CD4-positive, alpha-beta memory T cell (primary cell): ENCODE data around the gene P2RX5. TPM values are rescaled to one million over a fixed set of nuclear protein-coding genes. Genes with fewer than 3 reads are reported as not detected.

ENCODE experiments used
- CTCF ChIA-PET: fragments of 350-600 bp; sonication (Branson Sonifier 250); formaldehyde crosslinking; loops from one replicate; lab custom pipeline; 2021; ENCODE audit warnings: inconsistent platforms; ENCODE audit not compliant: partially characterized antibody; lab: Charles Lee
- POLR2A ChIA-PET: fragments of 350-600 bp; sonication (Branson Sonifier 250); formaldehyde crosslinking; loops from one replicate; lab custom pipeline; 2021; ENCODE audit not compliant: partially characterized antibody; lab: Charles Lee
- DNase-seq, 5 donors: peaks; one replicate each; pipeline versions ENCODE4 v3.0.0 to v3.0.0-alpha.2; 2020 to 2022; ENCODE audit warnings: mixed read lengths in 1 of 5
- H3K27ac ChIP-seq: one replicate; pipeline ENCODE4 v1.7.0; 2013; ENCODE audit warnings: low read depth, low read length
- H3K27me3 ChIP-seq: 2 replicates; pipeline ENCODE4 v1.7.0; 2013; ENCODE audit warnings: mild to moderate bottlenecking, low read length, moderate library complexity; ENCODE audit not compliant: insufficient read depth
- H3K36me3 ChIP-seq: 2 replicates; pipeline ENCODE4 v1.7.0; 2013; ENCODE audit warnings: mild to moderate bottlenecking, low read length, moderate library complexity; ENCODE audit not compliant: insufficient read depth
- H3K4me1 ChIP-seq: 2 replicates; pipeline ENCODE4 v1.7.0; 2013; ENCODE audit warnings: mild to moderate bottlenecking, low read length, moderate library complexity; ENCODE audit not compliant: insufficient read depth
- H3K4me3 ChIP-seq, 2 donors: one replicate each; pipeline ENCODE4 v1.7.0; 2013; ENCODE audit warnings: low read length in 2 of 2, mild to moderate bottlenecking in 1 of 2
- H3K9me3 ChIP-seq, 2 donors: one replicate each; pipeline ENCODE4 v1.7.0; 2013; ENCODE audit warnings: low read length in 2 of 2, control low read depth in 1 of 2; ENCODE audit not compliant: control insufficient read depth in 1 of 2
- H3K27ac Mint-ChIP-seq, 7 donors: one replicate each; pipeline ENCODE4 v1.8.0; 2020 to 2021; ENCODE audit warnings: mixed read lengths in 7 of 7, mild to moderate bottlenecking in 6 of 7, inconsistent platforms in 3 of 7, moderate library complexity in 3 of 7
- H3K27me3 Mint-ChIP-seq, 2 donors: one replicate each; pipeline ENCODE4 v1.8.0; 2020 to 2021; ENCODE audit warnings: mixed read lengths in 2 of 2
- H3K36me3 Mint-ChIP-seq, 2 donors: one replicate each; pipeline ENCODE4 v1.8.0; 2020 to 2021; ENCODE audit warnings: mixed read lengths in 2 of 2, inconsistent platforms in 1 of 2, mild to moderate bottlenecking in 1 of 2
- H3K4me1 Mint-ChIP-seq, 4 donors: one replicate each; pipeline ENCODE4 v1.8.0; 2020 to 2021; ENCODE audit warnings: mixed read lengths in 4 of 4, mild to moderate bottlenecking in 1 of 4
- H3K4me3 Mint-ChIP-seq, 8 donors: one replicate each; pipeline ENCODE4 v1.8.0; 2020 to 2021; ENCODE audit warnings: mixed read lengths in 8 of 8, mild to moderate bottlenecking in 7 of 8, moderate library complexity in 6 of 8, inconsistent platforms in 3 of 8
- H3K9me3 Mint-ChIP-seq, 8 donors: one replicate each; pipeline ENCODE4 v1.8.0; 2020 to 2021; ENCODE audit warnings: mixed read lengths in 8 of 8, mild to moderate bottlenecking in 5 of 8, inconsistent platforms in 3 of 8, moderate library complexity in 1 of 8
- intact Hi-C: fragments of 100-400 bp; cut with micrococcal nuclease; formaldehyde crosslinking; loops from one replicate; pipeline ENCODE4 v1.15.1; 2023
- polyA plus RNA-seq, 2 donors: library from polyadenylated mRNA; unstranded; fragments of 300-500 nt; fragmentation: Illumina TruSeq; gene quantifications; one replicate each; pipeline ENCODE4 v1.2.3, GENCODE V29; 2021
- total RNA-seq, 2 experiments: library from RNA; stranded (reverse); gene quantifications; one replicate each; pipeline ENCODE4 v1.2.3, GENCODE V29; 2021

P2RX5 gene
- total and polyA plus RNA-seq, 4 experiments from 2014 or later: 13.8 to 28.9 (median 17.4) TPM

DNA sequence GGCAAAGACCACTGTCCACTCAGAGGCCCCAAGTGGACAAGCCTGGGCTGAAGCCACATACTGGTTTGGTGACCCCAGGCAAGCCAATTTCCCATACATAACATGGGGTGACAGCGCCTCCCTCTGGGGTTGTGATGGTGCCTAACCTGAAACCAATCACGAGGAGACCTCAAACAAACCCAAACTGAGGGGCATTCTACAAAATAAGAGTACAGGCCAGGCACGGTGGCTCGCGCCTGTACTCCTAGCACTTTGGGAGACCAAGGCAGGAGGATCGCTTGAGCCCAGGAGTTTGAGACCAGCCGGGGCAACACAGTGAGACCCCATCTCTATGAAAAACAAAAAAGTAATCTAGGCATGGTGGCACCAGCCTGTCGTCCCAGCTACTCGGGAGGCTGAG, 3.6 kb downstream of the P2RX5 start:
- DNase-seq: no peak
- H3K36me3 Mint-ChIP-seq: peaks cover 17 to 26% of the 10 kb centered on the region in 2 donors
- no peak overlapping the region for H3K4me3 ChIP-seq
- H3K9me3 Mint-ChIP-seq: no peaks in the 10 kb centered on the region
- peaks cover 20% of the 10 kb centered on the region for H3K4me1 ChIP-seq
- no peak overlapping the region for H3K27ac ChIP-seq
- H3K27me3 Mint-ChIP-seq: no peaks in the 10 kb centered on the region
- H3K9me3 ChIP-seq: no peaks in the 10 kb centered on the region
- ChIA-PET CTCF (interaction anchor here (1.2 to 1.4 kb wide), 2 partner anchors 10 to 46 kb away, joined by 5 read pairs; no protein-coding TSS in a partner anchor), POLR2A (no interaction called here)
- intact Hi-C loops: no loop called here
- no peak overlapping the region for H3K27ac Mint-ChIP-seq
- H3K4me1 Mint-ChIP-seq: peaks cover 8 to 36% (median 22%) of the 10 kb centered on the region in 4 donors
- no peaks in the 10 kb centered on the region for H3K27me3 ChIP-seq
- H3K4me3 Mint-ChIP-seq: no peak overlapping the region
- no peaks in the 10 kb centered on the region for H3K36me3 ChIP-seq

DNA sequence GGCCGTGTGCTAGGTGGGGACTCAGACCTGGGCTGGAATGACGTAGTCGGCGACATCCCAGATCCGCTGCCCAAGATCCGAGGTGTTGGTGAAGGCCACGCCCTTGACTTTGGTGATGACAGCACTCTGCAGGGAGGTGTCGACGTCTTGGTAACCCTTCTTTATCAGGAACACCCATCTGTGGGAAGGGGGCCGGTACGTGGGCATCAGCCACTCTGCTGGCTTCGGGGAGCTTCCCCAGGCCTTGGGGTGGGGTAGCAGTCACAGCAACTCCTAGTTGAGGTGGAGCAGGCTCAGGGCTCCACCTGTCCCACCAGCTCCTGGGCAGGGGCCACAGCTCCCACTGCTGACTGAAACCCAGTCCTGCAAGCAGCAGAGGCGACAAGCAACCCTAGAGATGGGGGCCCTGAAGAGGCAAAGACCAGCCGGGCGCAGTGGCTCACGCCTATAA, 4.3 kb downstream of the P2RX5 start:
- Histone ChIP-seq H3K27me3 (no peaks in the 10 kb centered on the region), H3K36me3 (no peaks in the 10 kb centered on the region), H3K9me3 (no peaks in the 10 kb centered on the region), H3K4me3 (no peak overlapping the region), H3K4me1 (peaks cover 19% of the 10 kb centered on the region), H3K27ac (no peak overlapping the region)
- DNase-seq: no peak
- no peak overlapping the region for H3K4me3 Mint-ChIP-seq
- peaks cover 8 to 35% (median 20%) of the 10 kb centered on the region in 4 donors for H3K4me1 Mint-ChIP-seq
- no peaks in the 10 kb centered on the region for H3K27me3 Mint-ChIP-seq
- CTCF ChIA-PET: interaction anchor here (1.2 kb wide), 1 partner anchor 46 kb away, joined by 5 read pairs; no protein-coding TSS in a partner anchor
- no peak overlapping the region for H3K27ac Mint-ChIP-seq
- H3K36me3 Mint-ChIP-seq: peaks cover 17 to 26% of the 10 kb centered on the region in 2 donors
- POLR2A ChIA-PET: interaction anchor here (1.2 kb wide), 1 partner anchor 32 kb away, joined by 3 read pairs; the partner anchor contains the start of gene HASPIN
- H3K9me3 Mint-ChIP-seq: no peaks in the 10 kb centered on the region
- intact Hi-C loops: no loop called here

DNA sequence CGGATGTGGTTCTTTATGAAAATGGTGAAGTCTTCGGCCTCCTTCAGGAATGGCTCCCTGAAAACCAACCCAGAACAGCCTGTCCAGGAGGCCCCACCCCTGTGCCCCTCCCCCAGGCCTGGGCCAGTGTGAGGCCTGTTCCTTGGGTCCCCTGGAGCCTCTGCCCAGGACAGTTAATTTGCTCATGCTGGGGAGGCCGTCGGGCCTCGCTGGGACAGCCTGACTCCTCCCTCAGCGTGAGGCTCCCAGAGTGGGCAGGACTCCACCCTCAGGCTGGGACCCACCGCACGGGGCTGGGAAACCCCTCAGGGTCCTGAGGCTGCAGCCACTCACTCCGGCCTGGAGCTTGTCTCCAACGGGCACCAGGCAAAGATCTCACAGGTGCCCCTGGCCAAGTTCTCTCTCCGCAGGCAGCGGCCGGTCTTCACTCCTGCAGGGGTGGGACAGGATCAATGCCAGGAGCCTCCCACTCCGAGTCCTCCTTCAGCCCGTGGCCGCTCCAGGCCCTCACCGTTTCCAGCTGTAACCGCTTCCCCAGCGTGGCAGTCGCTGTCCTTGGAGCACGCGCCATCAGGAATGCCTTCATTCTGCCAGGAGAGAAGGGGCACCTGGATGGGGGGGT, 5.8 kb downstream of the P2RX5 start:
- peaks cover 17 to 26% of the 10 kb centered on the region in 2 donors for H3K36me3 Mint-ChIP-seq
- Histone ChIP-seq H3K36me3 (no peaks in the 10 kb centered on the region), H3K4me1 (peaks cover 15% of the 10 kb centered on the region), H3K27ac (no peak overlapping the region), H3K27me3 (no peaks in the 10 kb centered on the region), H3K4me3 (no peak overlapping the region), H3K9me3 (no peaks in the 10 kb centered on the region)
- H3K27ac Mint-ChIP-seq: no peak overlapping the region
- no peak overlapping the region for H3K4me3 Mint-ChIP-seq
- intact Hi-C loops: no loop called here
- ChIA-PET CTCF (no interaction called here), POLR2A (no interaction called here)
- no peaks in the 10 kb centered on the region for H3K27me3 Mint-ChIP-seq
- H3K4me1 Mint-ChIP-seq: peaks cover 8 to 27% (median 19%) of the 10 kb centered on the region in 4 donors
- no peak for DNase-seq
- H3K9me3 Mint-ChIP-seq: no peaks in the 10 kb centered on the region

DNA sequence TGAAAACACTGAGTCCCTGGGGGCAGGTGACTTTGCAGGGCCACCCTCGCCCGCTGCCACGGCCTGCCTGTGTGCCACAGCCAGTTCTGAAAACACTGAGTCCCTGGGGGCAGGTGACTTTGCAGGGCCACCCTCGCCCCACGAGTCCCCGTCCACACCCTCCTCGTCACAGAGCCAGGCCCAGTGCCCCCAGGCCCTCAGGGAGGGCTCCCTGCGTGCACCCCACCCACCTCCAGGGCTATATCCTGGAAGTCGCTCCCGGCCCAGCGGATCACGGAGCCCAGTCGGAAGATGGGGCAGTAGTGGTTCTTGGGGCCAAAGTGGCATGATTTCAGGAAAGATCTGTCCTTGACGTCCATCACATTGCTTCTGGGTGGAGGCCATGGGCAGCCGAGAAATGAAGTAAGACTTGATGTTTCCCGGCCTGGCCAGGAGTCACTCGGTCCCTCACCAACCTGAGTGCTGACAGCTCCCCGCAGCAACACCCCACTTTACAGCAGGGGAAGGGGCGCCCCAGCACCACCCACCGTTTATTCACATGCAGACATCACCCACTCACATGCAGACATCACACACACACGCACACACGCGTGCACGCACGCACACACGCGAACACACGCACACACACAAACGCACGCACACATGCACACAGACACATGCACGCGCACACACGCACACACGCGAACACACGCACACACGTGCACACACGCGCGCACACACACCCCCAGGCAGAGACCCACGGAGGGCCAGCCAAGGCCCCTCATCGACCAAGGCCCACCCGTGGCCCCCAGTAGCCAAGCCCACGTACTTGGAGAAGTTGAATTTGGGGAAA, 6.5 kb downstream of the P2RX5 start:
- CTCF ChIA-PET: no interaction called here
- Mint-ChIP-seq H3K27me3 (no peaks in the 10 kb centered on the region), H3K9me3 (no peaks in the 10 kb centered on the region), H3K4me1 (peaks cover 6 to 24% (median 14%) of the 10 kb centered on the region in 4 donors), H3K27ac (peak overlapping the region in 1 of 7 donors; percentile 48), H3K36me3 (peaks cover 17 to 24% of the 10 kb centered on the region in 2 donors), H3K4me3 (no peak overlapping the region)
- no peak overlapping the region for H3K27ac ChIP-seq
- H3K9me3 ChIP-seq: no peaks in the 10 kb centered on the region
- H3K4me3 ChIP-seq: no peak overlapping the region
- peaks cover 8% of the 10 kb centered on the region for H3K4me1 ChIP-seq
- no peaks in the 10 kb centered on the region for H3K36me3 ChIP-seq
- H3K27me3 ChIP-seq: no peaks in the 10 kb centered on the region
- no peak for DNase-seq
- intact Hi-C loops: no loop called here
- POLR2A ChIA-PET: no interaction called here

DNA sequence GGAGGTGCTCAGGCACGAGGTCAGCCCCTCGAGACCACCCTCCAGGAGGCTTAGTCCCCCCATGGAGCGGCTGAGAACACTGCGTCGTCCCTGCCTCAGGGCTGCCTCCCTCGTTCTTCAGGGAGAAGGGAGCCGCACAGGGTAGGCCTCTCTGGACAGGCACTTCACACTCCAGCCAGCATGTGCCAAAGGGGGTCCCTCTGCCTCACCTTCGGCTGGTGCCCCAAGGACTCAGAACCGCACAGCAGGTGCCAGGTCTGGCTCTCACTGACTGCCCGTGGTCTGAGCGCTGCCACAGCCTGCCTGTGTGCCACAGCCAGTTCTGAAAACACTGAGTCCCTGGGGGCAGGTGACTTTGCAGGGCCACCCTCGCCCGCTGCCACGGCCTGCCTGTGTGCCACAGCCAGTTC, 7.1 kb downstream of the P2RX5 start:
- intact Hi-C loops: no loop called here
- H3K27me3 ChIP-seq: no peaks in the 10 kb centered on the region
- H3K27ac ChIP-seq: no peak overlapping the region
- H3K4me3 Mint-ChIP-seq: no peak overlapping the region
- H3K4me3 ChIP-seq: no peak overlapping the region
- no peaks in the 10 kb centered on the region for H3K9me3 ChIP-seq
- no peaks in the 10 kb centered on the region for H3K27me3 Mint-ChIP-seq
- H3K36me3 ChIP-seq: no peaks in the 10 kb centered on the region
- CTCF ChIA-PET: no interaction called here
- peak overlapping the region in 1 of 7 donors; percentile 23 for H3K27ac Mint-ChIP-seq
- H3K9me3 Mint-ChIP-seq: no peaks in the 10 kb centered on the region
- peaks cover 2% of the 10 kb centered on the region for H3K4me1 ChIP-seq
- POLR2A ChIA-PET: no interaction called here
- DNase-seq: no peak
- H3K36me3 Mint-ChIP-seq: peaks cover 17 to 23% of the 10 kb centered on the region in 2 donors
- peaks cover 3 to 18% (median 8%) of the 10 kb centered on the region in 4 donors for H3K4me1 Mint-ChIP-seq

DNA sequence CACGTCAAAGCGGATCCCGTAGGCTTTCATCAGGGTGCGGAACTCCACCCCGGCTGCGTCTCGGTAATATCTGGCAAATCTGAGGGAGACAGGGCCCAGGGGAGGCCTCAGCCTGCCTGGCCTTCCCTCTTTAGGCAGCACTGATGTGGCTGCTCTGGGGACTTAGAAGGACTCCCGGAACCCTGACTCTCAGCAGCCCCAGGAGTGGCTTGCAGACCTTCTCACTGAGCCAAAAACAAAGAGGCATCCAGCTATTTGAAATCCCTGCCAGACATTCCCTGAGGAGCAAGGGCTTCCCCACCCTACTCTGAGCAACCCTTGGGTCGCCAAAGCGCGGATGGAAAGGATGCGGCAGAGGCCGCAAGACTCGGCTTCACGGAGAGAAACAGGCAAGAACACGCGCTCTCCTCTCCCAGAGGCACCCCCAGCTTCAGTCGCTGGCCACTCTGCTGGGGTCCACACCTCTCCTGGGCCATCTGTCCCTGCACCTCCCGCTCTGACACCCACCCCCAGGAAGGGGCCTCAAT, 7.9 kb downstream of the P2RX5 start:
- no peaks in the 10 kb centered on the region for H3K36me3 ChIP-seq
- no peak overlapping the region for H3K27ac Mint-ChIP-seq
- peaks cover 2% of the 10 kb centered on the region for H3K4me1 ChIP-seq
- ChIA-PET CTCF (no interaction called here), POLR2A (no interaction called here)
- H3K9me3 ChIP-seq: no peaks in the 10 kb centered on the region
- no peaks in the 10 kb centered on the region for H3K27me3 Mint-ChIP-seq
- peaks cover 2 to 15% (median 7%) of the 10 kb centered on the region in 4 donors for H3K4me1 Mint-ChIP-seq
- H3K9me3 Mint-ChIP-seq: no peaks in the 10 kb centered on the region
- intact Hi-C loops: no loop called here
- no peak for DNase-seq
- H3K4me3 Mint-ChIP-seq: no peak overlapping the region
- H3K27ac ChIP-seq: no peak overlapping the region
- no peak overlapping the region for H3K4me3 ChIP-seq
- H3K36me3 Mint-ChIP-seq: peaks cover 17 to 23% of the 10 kb centered on the region in 2 donors
- H3K27me3 ChIP-seq: no peaks in the 10 kb centered on the region

DNA sequence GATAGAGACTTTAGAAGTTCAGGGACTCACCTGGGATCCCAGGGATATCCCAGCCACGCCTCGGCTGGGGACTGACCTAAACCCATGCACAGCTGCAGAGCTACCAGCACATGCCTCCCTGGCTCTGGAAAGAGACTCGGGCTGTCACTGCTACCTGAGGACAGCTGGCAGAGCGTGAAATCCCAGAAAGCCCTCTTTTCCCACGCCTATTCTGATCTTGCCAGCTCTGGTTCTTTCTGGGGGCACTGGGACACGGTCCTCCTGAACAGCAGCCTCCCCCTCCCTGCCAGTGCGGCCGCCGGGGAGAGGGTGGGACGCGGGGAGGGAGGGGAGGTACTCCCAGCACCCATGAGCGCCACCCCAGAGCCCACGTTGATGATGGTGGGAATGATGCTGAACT, 10.8 kb downstream of the P2RX5 start:
- intact Hi-C loops: no loop called here
- Mint-ChIP-seq H3K4me1 (peaks cover 3 to 16% (median 6%) of the 10 kb centered on the region in 4 donors), H3K9me3 (no peaks in the 10 kb centered on the region), H3K27me3 (no peaks in the 10 kb centered on the region), H3K4me3 (no peak overlapping the region), H3K27ac (no peak overlapping the region), H3K36me3 (peaks cover 9 to 14% of the 10 kb centered on the region in 2 donors)
- Histone ChIP-seq H3K4me1 (peaks cover 9% of the 10 kb centered on the region), H3K4me3 (no peak overlapping the region), H3K27me3 (no peaks in the 10 kb centered on the region), H3K9me3 (no peaks in the 10 kb centered on the region), H3K27ac (no peak overlapping the region), H3K36me3 (no peaks in the 10 kb centered on the region)
- CTCF ChIA-PET: no interaction called here
- DNase-seq: no peak
- POLR2A ChIA-PET: no interaction called here
